Activated T-cell treated with anti-CD3 and anti-CD28 coated beads for 24 hours (primary cell): ENCODE data around the gene TUBGCP6.
A peak's percentile ranks its signal among the peaks of the same experiment; 100 is the strongest.

Experiments
- DNase-seq: peaks from one replicate; pipeline ENCODE4 v3.0.0-alpha.2; 2020; ENCODE audit warnings: low read depth

Gene TUBGCP6

GRCh38 chr22:50244420-50245213 is at the start of gene TUBGCP6:
TUBGCP6 (minus strand) TSS chr22:50245023; CDS start chr22:50244459, 564 bp downstream.
- DNase-seq = peak; percentile 89

- DNase-seq = no peak
Observed at GRCh38 chr22:50294319-50294656, 49.5 kb upstream of the TUBGCP6 start.

GRCh38 chr22:50293441-50294318 is 48.9 kb upstream of the TUBGCP6 start:
- no peak for DNase-seq

GRCh38 chr22:50292643-50293440 is 48.0 kb upstream of the TUBGCP6 start:
- DNase-seq = no peak

- no peak for DNase-seq
Observed at GRCh38 chr22:50289942-50290630, 45.3 kb upstream of the TUBGCP6 start.

GRCh38 chr22:50289151-50289941 is 44.5 kb upstream of the TUBGCP6 start:
- DNase-seq = no peak

- DNase-seq = no peak
Observed at GRCh38 chr22:50287731-50288130, 42.9 kb upstream of the TUBGCP6 start.

GRCh38 chr22:50286701-50287318 is 42.0 kb upstream of the TUBGCP6 start:
- DNase-seq = no peak

GRCh38 chr22:50286275-50286674 is 41.5 kb upstream of the TUBGCP6 start:
- no peak for DNase-seq

GRCh38 chr22:50285568-50286229 is 40.9 kb upstream of the TUBGCP6 start:
- no peak for DNase-seq

GRCh38 chr22:50284479-50284878 is 39.7 kb upstream of the TUBGCP6 start:
- no peak for DNase-seq

GRCh38 chr22:50283821-50284220 is 39.0 kb upstream of the TUBGCP6 start:
- DNase-seq = no peak

GRCh38 chr22:50282361-50283155 is 37.7 kb upstream of the TUBGCP6 start:
- DNase-seq = no peak

- DNase-seq = no peak
Observed at GRCh38 chr22:50281957-50282356, 37.1 kb upstream of the TUBGCP6 start.

- no peak for DNase-seq
Observed at GRCh38 chr22:50281384-50281760, 36.5 kb upstream of the TUBGCP6 start.

- DNase-seq = no peak
Observed at GRCh38 chr22:50280708-50281383, 36.0 kb upstream of the TUBGCP6 start.

- DNase-seq = no peak
Observed at GRCh38 chr22:50280022-50280707, 35.3 kb upstream of the TUBGCP6 start.
